ENCODE data around the gene ABCD1. TPM values are rescaled to one million over a fixed set of nuclear protein-coding genes. Genes with fewer than 3 reads are reported as not detected.

The ABCD1 gene
- total RNA-seq, 1 experiment from 2014 or later: 44.4 TPM

DNA sequence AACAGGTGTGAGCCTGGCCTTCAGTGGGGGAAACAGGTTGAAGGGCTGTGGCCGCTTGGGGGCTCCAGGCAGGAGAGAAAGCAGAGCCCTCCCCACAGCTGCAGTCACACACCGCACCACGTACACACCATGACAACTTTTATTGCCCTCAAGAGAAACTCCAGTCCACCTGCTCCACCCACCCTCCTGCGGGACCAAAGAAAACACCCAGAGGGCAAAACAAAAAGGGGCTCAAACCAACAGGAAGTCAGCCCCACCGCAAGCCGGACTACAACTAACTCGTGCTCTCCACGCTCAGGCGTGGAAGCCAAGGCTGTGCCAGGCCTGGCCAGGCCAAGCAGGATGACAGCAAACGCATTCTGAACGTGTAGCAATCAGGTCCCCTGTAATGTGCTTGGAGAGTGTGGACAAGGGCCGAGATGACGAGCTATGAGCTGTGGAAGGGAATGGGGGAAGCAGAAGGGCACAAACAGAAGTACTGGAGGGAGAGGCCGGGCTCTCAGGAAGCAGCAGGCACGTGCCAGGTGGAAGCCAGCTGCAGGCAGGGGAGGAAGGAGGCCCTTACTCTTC is 24.2 kb upstream of the ABCD1 start:
- ChIA-PET POLR2A (ENCODE audit: unreplicated experiment) (no interaction called here), CTCF (no interaction called here)
- Histone ChIP-seq H4K20me1 (ENCODE audit: low read length) (no peaks in the 10 kb centered on the region), H3K9me3 (ENCODE audit: low read length) (no peaks in the 10 kb centered on the region), H3F3A (ENCODE audit: low read length, unreplicated experiment) (no peaks in the 10 kb centered on the region), H3K36me3 (ENCODE audit: low read depth, low read length) (peaks cover 5% of the 10 kb centered on the region; the same call in 1 of the 2 replicates), H3K4me3 (ENCODE audit: low read length) (no peak overlapping the region), H3K4me2 (ENCODE audit: low read length) (no peak overlapping the region), H3K9me2 (replicated peaks; ENCODE audit: low read length) (no peaks in the 10 kb centered on the region), H2AFZ (ENCODE audit: low read length) (no peak overlapping the region), H3K4me1 (ENCODE audit: insufficient read depth, low read length) (no peaks in the 10 kb centered on the region), H3K27me3 (ENCODE audit: low read length) (no peaks in the 10 kb centered on the region), H3K9ac (ENCODE audit: low read length) (no peak overlapping the region), H3K27ac (ENCODE audit: low read length) (no peak overlapping the region), H3K79me2 (ENCODE audit: low read length) (no peaks in the 10 kb centered on the region)
- TF ChIP-seq EZH2 (IDR thresholded peaks at IDR 0.05; ENCODE audit: low read length, unreplicated experiment): no peak
- no peak for TF ChIP-seq EZH2phosphoT487 (IDR thresholded peaks at IDR 0.05; ENCODE audit: borderline replicate concordance, low read length)
- TF ChIP-seq, protein P1, sequence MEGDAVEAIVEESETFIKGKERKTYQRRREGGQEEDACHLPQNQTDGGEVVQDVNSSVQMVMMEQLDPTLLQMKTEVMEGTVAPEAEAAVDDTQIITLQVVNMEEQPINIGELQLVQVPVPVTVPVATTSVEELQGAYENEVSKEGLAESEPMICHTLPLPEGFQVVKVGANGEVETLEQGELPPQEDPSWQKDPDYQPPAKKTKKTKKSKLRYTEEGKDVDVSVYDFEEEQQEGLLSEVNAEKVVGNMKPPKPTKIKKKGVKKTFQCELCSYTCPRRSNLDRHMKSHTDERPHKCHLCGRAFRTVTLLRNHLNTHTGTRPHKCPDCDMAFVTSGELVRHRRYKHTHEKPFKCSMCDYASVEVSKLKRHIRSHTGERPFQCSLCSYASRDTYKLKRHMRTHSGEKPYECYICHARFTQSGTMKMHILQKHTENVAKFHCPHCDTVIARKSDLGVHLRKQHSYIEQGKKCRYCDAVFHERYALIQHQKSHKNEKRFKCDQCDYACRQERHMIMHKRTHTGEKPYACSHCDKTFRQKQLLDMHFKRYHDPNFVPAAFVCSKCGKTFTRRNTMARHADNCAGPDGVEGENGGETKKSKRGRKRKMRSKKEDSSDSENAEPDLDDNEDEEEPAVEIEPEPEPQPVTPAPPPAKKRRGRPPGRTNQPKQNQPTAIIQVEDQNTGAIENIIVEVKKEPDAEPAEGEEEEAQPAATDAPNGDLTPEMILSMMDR (conservative IDR thresholded peaks at IDR 0.05; ENCODE audit: low read depth, low read length): no peak
- ATAC-seq (no peak), DNase-seq (no peak)
- TSS peak; percentile 51 for BruUV-seq (replicated peaks)
- intact Hi-C loops (cut with micrococcal nuclease): no loop called here

- H2AFZ ChIP-seq (ENCODE audit: low read length): no peak overlapping the region
- ATAC-seq: no peak
- no peak for DNase-seq
- H3K4me1 ChIP-seq (ENCODE audit: insufficient read depth, low read length): no peaks in the 10 kb centered on the region
- H3K27me3 ChIP-seq (ENCODE audit: low read length): no peaks in the 10 kb centered on the region
- intact Hi-C loops (cut with micrococcal nuclease): no loop called here
- BruUV-seq (replicated peaks): no TSS peak
- no peaks in the 10 kb centered on the region for H3F3A ChIP-seq (ENCODE audit: low read length, unreplicated experiment)
- TF ChIP-seq EZH2phosphoT487 (IDR thresholded peaks at IDR 0.05; ENCODE audit: borderline replicate concordance, low read length) (no peak), EZH2 (IDR thresholded peaks at IDR 0.05; ENCODE audit: low read length, unreplicated experiment) (no peak)
- TF ChIP-seq, protein P1 (conservative IDR thresholded peaks at IDR 0.05; ENCODE audit: low read depth, low read length): no peak
- H3K9ac ChIP-seq (ENCODE audit: low read length): no peak overlapping the region
- H3K9me3 ChIP-seq (ENCODE audit: low read length): no peaks in the 10 kb centered on the region
- no peak overlapping the region for H3K4me2 ChIP-seq (ENCODE audit: low read length)
- no peaks in the 10 kb centered on the region for H3K79me2 ChIP-seq (ENCODE audit: low read length)
- ChIA-PET POLR2A (ENCODE audit: unreplicated experiment) (no interaction called here), CTCF (no interaction called here)
- H3K36me3 ChIP-seq (ENCODE audit: low read depth, low read length): peaks cover 5% of the 10 kb centered on the region; the same call in 1 of the 2 replicates
- H3K27ac ChIP-seq (ENCODE audit: low read length): no peak overlapping the region
- no peaks in the 10 kb centered on the region for H4K20me1 ChIP-seq (ENCODE audit: low read length)
- no peak overlapping the region for H3K4me3 ChIP-seq (ENCODE audit: low read length)
- no peaks in the 10 kb centered on the region for H3K9me2 ChIP-seq (replicated peaks; ENCODE audit: low read length)
These were observed 23.7 kb upstream of the ABCD1 start for GRCh38 chrX:153700967-153701366.

DNA sequence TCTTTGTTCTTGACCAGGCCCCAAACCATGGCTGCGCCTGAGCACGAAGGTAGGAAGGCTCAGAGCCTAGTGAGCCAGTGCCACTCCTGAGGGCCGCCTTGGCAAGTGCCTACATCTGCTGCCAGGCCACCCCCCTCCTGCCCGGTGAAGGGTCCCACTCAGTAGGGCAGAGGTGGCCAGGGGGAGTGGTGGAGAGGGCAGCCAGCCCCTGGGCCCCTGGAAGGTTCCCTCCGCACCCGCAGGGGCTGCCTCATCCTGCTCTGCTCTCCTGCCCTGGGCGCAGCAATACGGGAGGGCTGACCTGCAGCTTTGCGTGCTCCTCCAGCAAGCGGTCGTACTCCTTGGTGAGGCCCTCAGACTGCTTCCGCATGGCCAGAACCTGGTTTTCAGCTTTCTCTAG is 22.9 kb upstream of the ABCD1 start:
- H3K36me3 ChIP-seq (ENCODE audit: low read depth, low read length): peaks cover 5% of the 10 kb centered on the region; the same call in 1 of the 2 replicates
- no peak overlapping the region for H3K27ac ChIP-seq (ENCODE audit: low read length)
- H4K20me1 ChIP-seq (ENCODE audit: low read length): no peaks in the 10 kb centered on the region
- DNase-seq (no peak), ATAC-seq (no peak)
- no peaks in the 10 kb centered on the region for H3K9me2 ChIP-seq (replicated peaks; ENCODE audit: low read length)
- no peaks in the 10 kb centered on the region for H3K4me1 ChIP-seq (ENCODE audit: insufficient read depth, low read length)
- H2AFZ ChIP-seq (ENCODE audit: low read length): no peak overlapping the region
- H3K27me3 ChIP-seq (ENCODE audit: low read length): no peaks in the 10 kb centered on the region
- no peak for TF ChIP-seq EZH2phosphoT487 (IDR thresholded peaks at IDR 0.05; ENCODE audit: borderline replicate concordance, low read length)
- TF ChIP-seq, protein P1 (conservative IDR thresholded peaks at IDR 0.05; ENCODE audit: low read depth, low read length): no peak
- TF ChIP-seq EZH2 (IDR thresholded peaks at IDR 0.05; ENCODE audit: low read length, unreplicated experiment): no peak
- no peak overlapping the region for H3K4me2 ChIP-seq (ENCODE audit: low read length)
- no peaks in the 10 kb centered on the region for H3F3A ChIP-seq (ENCODE audit: low read length, unreplicated experiment)
- intact Hi-C loops (cut with micrococcal nuclease): no loop called here
- BruUV-seq (replicated peaks): no TSS peak
- H3K79me2 ChIP-seq (ENCODE audit: low read length): no peaks in the 10 kb centered on the region
- ChIA-PET CTCF (no interaction called here), POLR2A (ENCODE audit: unreplicated experiment) (no interaction called here)
- H3K9me3 ChIP-seq (ENCODE audit: low read length): no peaks in the 10 kb centered on the region
- H3K4me3 ChIP-seq (ENCODE audit: low read length): no peak overlapping the region
- no peak overlapping the region for H3K9ac ChIP-seq (ENCODE audit: low read length)
